HepG2 (cell line): ENCODE data around the gene PRM2. TPM values are rescaled to one million over a fixed set of nuclear protein-coding genes. Genes with fewer than 3 reads are reported as not detected.

Experiments used
- FOXO4 ChIP-seq: sonication (generic); formaldehyde crosslinking; conservative IDR thresholded peaks from 2 replicates; pipeline ENCODE4 v1.8.1; 2023; ENCODE audit warnings: missing genetic modification reagents
- GRHL1 ChIP-seq: sonication (generic); formaldehyde crosslinking; conservative IDR thresholded peaks from 2 replicates; pipeline ENCODE4 v1.8.0; 2022; ENCODE audit warnings: missing genetic modification reagents
- HIC2 ChIP-seq: sonication (generic); formaldehyde crosslinking; IDR thresholded peaks from 2 replicates; pipeline ENCODE4 v1.9.0; 2022; ENCODE audit warnings: low read depth, missing genetic modification reagents
- HOXA5 ChIP-seq: sonication (generic); formaldehyde crosslinking; IDR thresholded peaks from 2 replicates; pipeline ENCODE4 v1.4.0; 2020; ENCODE audit warnings: missing genetic modification reagents
- MTA1 ChIP-seq: sonication (generic); formaldehyde crosslinking; IDR thresholded peaks from 2 replicates; pipeline ENCODE4 v1.4.0; 2020; ENCODE audit warnings: missing genetic modification reagents, mild to moderate bottlenecking, borderline replicate concordance
- NAIF1 ChIP-seq: sonication (generic); formaldehyde crosslinking; IDR thresholded peaks from 2 replicates; pipeline ENCODE4 v1.5.0; 2020; ENCODE audit warnings: mild to moderate bottlenecking, missing genetic modification reagents, borderline replicate concordance
- SIX1 ChIP-seq: sonication (generic); formaldehyde crosslinking; IDR thresholded peaks from 2 replicates; pipeline ENCODE4 v1.4.0; 2020; ENCODE audit warnings: missing genetic modification reagents, borderline replicate concordance
- ZNF383 ChIP-seq: sonication (generic); formaldehyde crosslinking; IDR thresholded peaks from 2 replicates; pipeline ENCODE4 v1.4.0; 2020; ENCODE audit warnings: missing genetic modification reagents, mild to moderate bottlenecking, borderline replicate concordance
- ZNF83 ChIP-seq: sonication (generic); formaldehyde crosslinking; IDR thresholded peaks from 2 replicates; pipeline ENCODE4 v1.4.0; 2020; ENCODE audit warnings: missing genetic modification reagents, mild to moderate bottlenecking, borderline replicate concordance
- ZNF839 ChIP-seq: sonication (generic); formaldehyde crosslinking; IDR thresholded peaks from 2 replicates; pipeline ENCODE4 v1.4.0; 2020; ENCODE audit warnings: missing genetic modification reagents, mild to moderate bottlenecking, borderline replicate concordance
- polyA plus RNA-seq, 8 experiments: library from polyadenylated mRNA; depleted of rRNA in 3 of 8; stranded (reverse) in 7 of 8; unstranded in 1 of 8; fragments of >200 nt; fragmentation: Illumina TruSeq in 4 of 8; extraction: Trizol in 4 of 8; gene quantifications; 2 replicates each; pipeline versions ENCODE4 v1.2.1 to v1.2.3, GENCODE V29; 2011 to 2016; ENCODE audit warnings: low read depth in 4 of 8, missing spikeins in 1 of 8, mixed read lengths in 1 of 8; ENCODE audit not compliant: insufficient read depth in 1 of 8
- total RNA-seq, 5 experiments: library from RNA; depleted of rRNA; stranded (reverse); fragments of >200 nt; fragmentation: Illumina TruSeq; extraction: Trizol; gene quantifications; 2 replicates each; pipeline ENCODE4 v1.2.3, GENCODE V29; 2016; ENCODE audit warnings: low read depth in 1 of 5
- TF ChIP-seq, protein P1 (sequence below): sonication (generic); formaldehyde crosslinking; IDR thresholded peaks from 2 replicates; pipeline ENCODE4 v1.4.0; 2020; ENCODE audit warnings: missing genetic modification reagents

The PRM2 gene
- total and polyA plus RNA-seq, 2 of the 13 experiments (the other 11 are each of a cell fraction or from before 2014, with no cell fraction given) = 0.54 TPM; not detected in 1

GRCh38 chr16:11257131-11257938 is 18.9 kb downstream of the PRM2 start (continued):
- TF ChIP-seq FOXO4 (CRISPR knock-in tag) (no peak), ZNF383 (peak; percentile 95), NAIF1 (no peak), MTA1 (peak; percentile 89; the same call in 1 of the 2 replicates), ZNF83 (CRISPR knock-in tag) (peak; percentile 97), GRHL1 (CRISPR knock-in tag) (no peak), HIC2 (peak; percentile 87), HOXA5 (CRISPR knock-in tag) (peak; percentile 90), SIX1 (CRISPR knock-in tag) (no peak), ZNF839 (CRISPR knock-in tag) (0 out of 2 replicates have a peak, but pooled peaks have one; percentile 45)
- TF ChIP-seq, protein P1, sequence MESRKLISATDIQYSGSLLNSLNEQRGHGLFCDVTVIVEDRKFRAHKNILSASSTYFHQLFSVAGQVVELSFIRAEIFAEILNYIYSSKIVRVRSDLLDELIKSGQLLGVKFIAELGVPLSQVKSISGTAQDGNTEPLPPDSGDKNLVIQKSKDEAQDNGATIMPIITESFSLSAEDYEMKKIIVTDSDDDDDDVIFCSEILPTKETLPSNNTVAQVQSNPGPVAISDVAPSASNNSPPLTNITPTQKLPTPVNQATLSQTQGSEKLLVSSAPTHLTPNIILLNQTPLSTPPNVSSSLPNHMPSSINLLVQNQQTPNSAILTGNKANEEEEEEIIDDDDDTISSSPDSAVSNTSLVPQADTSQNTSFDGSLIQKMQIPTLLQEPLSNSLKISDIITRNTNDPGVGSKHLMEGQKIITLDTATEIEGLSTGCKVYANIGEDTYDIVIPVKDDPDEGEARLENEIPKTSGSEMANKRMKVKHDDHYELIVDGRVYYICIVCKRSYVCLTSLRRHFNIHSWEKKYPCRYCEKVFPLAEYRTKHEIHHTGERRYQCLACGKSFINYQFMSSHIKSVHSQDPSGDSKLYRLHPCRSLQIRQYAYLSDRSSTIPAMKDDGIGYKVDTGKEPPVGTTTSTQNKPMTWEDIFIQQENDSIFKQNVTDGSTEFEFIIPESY (CRISPR knock-in tag) = peak; percentile 63; the same call in 1 of the 2 replicates
